K562 (cell line): Measurements from ENCODE around the gene UBE2I. TPM values are rescaled to one million over a fixed set of nuclear protein-coding genes. Genes with fewer than 3 reads are reported as not detected.

Experiments
- BHLHE40 ChIP-seq: IDR thresholded peaks from 2 replicates; pipeline ENCODE4 v1.6.1; 2011; ENCODE audit warnings: low read length, improper control_type of control experiment
- CREB1 ChIP-seq, 2 experiments: sonication (generic) in 1 of 2; formaldehyde crosslinking in 1 of 2; IDR thresholded peaks; 2 replicates each; pipeline versions ENCODE4 v1.6.1 to v1.8.0; 2012 to 2022; ENCODE audit warnings: inconsistent platforms in 1 of 2, mild to moderate bottlenecking in 1 of 2, missing genetic modification reagents in 1 of 2, moderate library complexity in 1 of 2
- ESRRA ChIP-seq: fragments of 450-650 bp; IDR thresholded peaks from 2 replicates; pipeline ENCODE4 v1.6.1; 2014; ENCODE audit warnings: low read depth, mild to moderate bottlenecking, moderate library complexity, borderline replicate concordance
- FOXJ2 ChIP-seq: fragments of 200-800 bp; sonication (Bioruptor generic); IDR thresholded peaks from 2 replicates; pipeline ENCODE4 v1.6.1; 2016; ENCODE audit warnings: missing genetic modification characterization, missing compliant biosample characterization
- FOXP1 ChIP-seq: sonication (generic); formaldehyde crosslinking; IDR thresholded peaks from 2 replicates; pipeline ENCODE4 v1.8.0; 2022; ENCODE audit warnings: mild to moderate bottlenecking, missing genetic modification reagents
- HBP1 ChIP-seq: fragments of 450-650 bp; formaldehyde crosslinking; IDR thresholded peaks from 2 replicates; pipeline ENCODE4 v1.4.0; 2022; ENCODE audit warnings: missing genetic modification characterization
- HDGF ChIP-seq: fragments of 450-650 bp; IDR thresholded peaks from 2 replicates; pipeline ENCODE4 v1.6.1; 2016
- KDM5B ChIP-seq: fragments of 200-600 bp; sonication (generic); IDR thresholded peaks from 2 replicates; pipeline ENCODE4 v1.6.1; 2012; ENCODE audit warnings: low read depth, mild to moderate bottlenecking, moderate library complexity, low read length, control low read depth, inconsistent platforms; ENCODE audit not compliant: insufficient replicate concordance
- POLR2B ChIP-seq: fragments of 450-650 bp; IDR thresholded peaks from 2 replicates; pipeline ENCODE4 v1.6.1; 2018; ENCODE audit warnings: low read depth; ENCODE audit not compliant: partially characterized antibody
- PRMT5 ChIP-seq: sonication (generic); formaldehyde crosslinking; IDR thresholded peaks from 2 replicates; pipeline ENCODE4 v1.5.0; 2020; ENCODE audit warnings: missing genetic modification reagents
- PTTG1 ChIP-seq: fragments of 450-650 bp; IDR thresholded peaks from 2 replicates; pipeline ENCODE4 v1.6.1; 2016; ENCODE audit warnings: low read depth, mild to moderate bottlenecking, missing genetic modification characterization, missing compliant biosample characterization
- RBM34 ChIP-seq: fragments of 200-400 bp; formaldehyde crosslinking; IDR thresholded peaks from 2 replicates; pipeline ENCODE4 v1.6.1; 2018; ENCODE audit warnings: low read length, borderline replicate concordance; ENCODE audit not compliant: insufficient read depth
- RFX5 ChIP-seq: IDR thresholded peaks from 2 replicates; pipeline ENCODE4 v1.6.1; 2011; ENCODE audit warnings: low read depth, mild to moderate bottlenecking, improper control_type of control experiment, low read length
- SAFB ChIP-seq: fragments of 200-400 bp; formaldehyde crosslinking; IDR thresholded peaks from 2 replicates; pipeline ENCODE4 v1.6.1; 2017; ENCODE audit warnings: low read depth, low read length, borderline replicate concordance
- SAFB2 ChIP-seq: fragments of 200-400 bp; formaldehyde crosslinking; IDR thresholded peaks from 2 replicates; pipeline ENCODE4 v1.6.1; 2018; ENCODE audit warnings: borderline replicate concordance, low read length, low read depth, moderate library complexity; ENCODE audit not compliant: severe bottlenecking
- SNRNP70 ChIP-seq: fragments of 200-400 bp; formaldehyde crosslinking; optimal IDR thresholded peaks from 2 replicates; pipeline ENCODE3; 2017; ENCODE audit warnings: low read depth, low read length
- SPI1 ChIP-seq: IDR thresholded peaks from 2 replicates; pipeline ENCODE4 v1.6.1; 2011; ENCODE audit warnings: low read depth, low read length, control low read depth, borderline replicate concordance
- XRCC4 ChIP-seq: IDR thresholded peaks from one replicate; pipeline ENCODE4 v1.6.1; 2011; ENCODE audit not compliant: insufficient read depth, insufficient read length; ENCODE audit errors: extremely low read depth
- ZBTB34 ChIP-seq: fragments of 250-450 bp; sonication (Bioruptor Pico); IDR thresholded peaks from 2 replicates; pipeline ENCODE4 v1.8.0; 2021; ENCODE audit warnings: mild to moderate bottlenecking, moderate library complexity
- ZBTB9 ChIP-seq: fragments of 450-650 bp; formaldehyde crosslinking; IDR thresholded peaks from 2 replicates; pipeline ENCODE4 v1.4.0; 2020; ENCODE audit warnings: mild to moderate bottlenecking, moderate library complexity
- ZNF143 ChIP-seq: sonication (generic); formaldehyde crosslinking; IDR thresholded peaks from 2 replicates; pipeline ENCODE4 v1.9.0; 2022; ENCODE audit warnings: mild to moderate bottlenecking, missing genetic modification reagents
- ZNF277 ChIP-seq: fragments of 250-450 bp; sonication (Bioruptor Pico); IDR thresholded peaks from 2 replicates; pipeline ENCODE4 v1.8.0; 2022; ENCODE audit warnings: inconsistent platforms, mild to moderate bottlenecking, moderate library complexity, borderline replicate concordance
- polyA plus RNA-seq, 8 experiments: library from polyadenylated mRNA; depleted of rRNA in 4 of 8; stranded (reverse) in 5 of 8; unstranded in 3 of 8; fragments of >200 nt; fragmentation: Nextera tagmentation in 2 of 8; fragmentation: Illumina TruSeq in 1 of 8; extraction: Ambion mirVana in 2 of 8; extraction: Trizol in 1 of 8; gene quantifications; 2 replicates each; pipeline versions ENCODE4 v1.2.1 to v1.2.3, GENCODE V29; 2011 to 2014; ENCODE audit warnings: inconsistent platforms in 1 of 8, missing spikeins in 1 of 8
- total RNA-seq, 7 experiments: library from RNA; depleted of rRNA in 6 of 7; stranded (reverse); fragments of >200 nt in 6 of 7; fragmentation: Illumina TruSeq in 2 of 7; extraction: Trizol in 2 of 7; gene quantifications; 2 replicates each; pipeline versions ENCODE4 v1.2.1 to v1.2.3, GENCODE V29; 2011 to 2021; ENCODE audit warnings: low replicate concordance in 1 of 7

Gene UBE2I
- total and polyA plus RNA-seq, 9 of the 15 experiments (the other 6 are each of a cell fraction or from before 2014, with no cell fraction given): 36.6 to 254 (median 104) TPM

- no peak for TF ChIP-seq SAFB2
- no peak for TF ChIP-seq ZNF143 (CRISPR knock-in tag)
- TF ChIP-seq XRCC4: no peak
- no peak for TF ChIP-seq SNRNP70
- no peak for TF ChIP-seq BHLHE40
- TF ChIP-seq POLR2B: no peak
- TF ChIP-seq RBM34: no peak
- peak; percentile 95 for TF ChIP-seq CREB1 (IDR thresholded peaks at IDR 0.05)
- peak; percentile 96 for TF ChIP-seq CREB1 (CRISPR knock-in tag; IDR thresholded peaks at IDR 0.05)
- TF ChIP-seq FOXP1: peak; percentile 71; the same call in 1 of the 2 replicates
- peak; percentile 92 for TF ChIP-seq PRMT5 (CRISPR knock-in tag)
- no peak for TF ChIP-seq RFX5
- TF ChIP-seq ZBTB34 (CRISPR knock-in tag): no peak
- TF ChIP-seq HDGF: no peak
- TF ChIP-seq HBP1: no peak
- TF ChIP-seq ESRRA: peak; percentile 13
- no peak for TF ChIP-seq FOXJ2 (tag)
- TF ChIP-seq PTTG1 (tag): no peak
- TF ChIP-seq ZNF277 (CRISPR knock-in tag): no peak
- no peak for TF ChIP-seq SAFB
- TF ChIP-seq ZBTB9 (CRISPR knock-in tag): no peak
- TF ChIP-seq SPI1: peak; percentile 59; the same call in 1 of the 2 replicates
- TF ChIP-seq KDM5B: no peak
Measured at GRCh38 chr16:1308977-1309885, at the start of gene UBE2I (continued).
